Measurements from ENCODE around the gene ITIH3.

The ITIH3 gene

GRCh38 chr3:52781741-52782140 is 12.9 kb upstream of the ITIH3 start:
- no peak for FAIRE-seq
- DNase-seq (ENCODE audit: insufficient read length, low spot score): no peak
- no peak for TF ChIP-seq CTCF (IDR thresholded peaks at IDR 0.05; ENCODE audit: insufficient read depth, missing control alignments)

- TF ChIP-seq CTCF (IDR thresholded peaks at IDR 0.05; ENCODE audit: insufficient read depth, missing control alignments): no peak
- FAIRE-seq (no peak), DNase-seq (ENCODE audit: insufficient read length, low spot score) (no peak)
These were observed 12.0 kb upstream of the ITIH3 start for GRCh38 chr3:52782412-52783210.

- DNase-seq (ENCODE audit: insufficient read length, low spot score): no peak
These were observed 11.4 kb upstream of the ITIH3 start for GRCh38 chr3:52783211-52783555.

GRCh38 chr3:52784021-52784621 is 10.5 kb upstream of the ITIH3 start:
- TF ChIP-seq CTCF (IDR thresholded peaks at IDR 0.05; ENCODE audit: insufficient read depth, missing control alignments): no peak
- FAIRE-seq (no peak), DNase-seq (ENCODE audit: insufficient read length, low spot score) (no peak)

More at GRCh38 chr3:52783211-52783555, 11.4 kb upstream of the ITIH3 start:
- no peak for TF ChIP-seq CTCF (IDR thresholded peaks at IDR 0.05; ENCODE audit: insufficient read depth, missing control alignments)
- FAIRE-seq: no peak

- TF ChIP-seq CTCF (IDR thresholded peaks at IDR 0.05; ENCODE audit: insufficient read depth, missing control alignments): no peak
- no peak for FAIRE-seq
- no peak for DNase-seq (ENCODE audit: insufficient read length, low spot score)
These were observed 9.5 kb upstream of the ITIH3 start for GRCh38 chr3:52784931-52785590.

- no peak for FAIRE-seq
- no peak for TF ChIP-seq CTCF (IDR thresholded peaks at IDR 0.05; ENCODE audit: insufficient read depth, missing control alignments)
These were observed 8.0 kb upstream of the ITIH3 start for GRCh38 chr3:52786330-52787215.

More at GRCh38 chr3:52786330-52787215, 8.0 kb upstream of the ITIH3 start:
- DNase-seq (ENCODE audit: insufficient read length, low spot score): no peak
